ENCODE data around the gene MYL6. TPM values are rescaled to one million over a fixed set of nuclear protein-coding genes. Genes with fewer than 3 reads are reported as not detected.

The MYL6 gene
- total RNA-seq, 2 donors from 2014 or later, result 974 to 1,528 TPM

DNA sequence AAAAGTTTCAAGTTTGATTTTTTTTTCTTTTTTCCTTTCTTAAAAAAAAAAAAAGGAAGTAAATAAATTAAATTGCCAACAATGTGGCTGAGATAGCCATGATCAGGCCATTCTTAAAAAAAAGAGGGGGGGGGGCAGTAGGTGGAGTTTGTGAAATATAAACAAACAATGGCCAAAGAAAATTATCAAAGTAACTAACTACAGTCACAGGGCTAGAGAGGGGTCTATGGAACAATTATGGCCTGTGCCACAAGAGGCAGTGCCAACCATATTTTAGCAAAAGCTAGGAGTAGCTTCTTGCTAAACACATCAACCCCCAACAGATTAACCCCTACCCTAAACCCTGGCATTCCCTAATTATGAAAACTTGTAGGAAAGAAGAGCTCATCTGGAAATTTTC lies 47.3 kb downstream of the MYL6 start:
- no peaks in the 10 kb centered on the region for H3K27me3 Mint-ChIP-seq

GRCh38 chr12:56206452-56207166 lies 48.5 kb downstream of the MYL6 start:
- H3K27me3 Mint-ChIP-seq, result no peaks in the 10 kb centered on the region
- H3K4me1 Mint-ChIP-seq, result peaks cover 9% of the 10 kb centered on the region
- peak overlapping the region; percentile 31 for H3K27ac Mint-ChIP-seq

More for the DNA sequence above, 47.3 kb downstream of the MYL6 start:
- Mint-ChIP-seq H3K27ac (no peak overlapping the region), H3K4me1 (peaks cover 9% of the 10 kb centered on the region), H3K4me3 (no peak overlapping the region), H3K9me3 (no peaks in the 10 kb centered on the region), H3K36me3 (ENCODE audit: low read depth) (peaks cover 65% of the 10 kb centered on the region)
- no peak for ATAC-seq (replicated peaks)

DNA sequence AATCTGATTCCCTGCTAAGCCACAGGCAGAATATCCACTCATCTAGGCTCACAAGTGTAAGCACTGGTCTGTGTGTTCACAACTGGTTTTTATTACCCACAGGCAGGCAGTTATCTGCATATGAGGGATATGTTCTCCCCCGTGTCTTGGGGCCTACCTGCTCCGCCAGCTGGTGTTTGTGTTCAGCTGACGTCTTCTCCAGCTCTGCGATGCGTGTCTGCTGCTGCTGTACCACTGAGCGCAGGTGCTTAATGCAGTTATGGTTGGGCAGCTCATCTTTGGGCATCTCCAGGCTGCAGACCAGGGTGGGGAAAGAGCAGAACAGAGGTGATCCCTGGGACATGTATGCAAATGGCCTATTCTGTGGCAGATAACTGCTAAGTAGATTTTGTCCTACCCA lies 49.8 kb downstream of the MYL6 start:
- H3K27ac Mint-ChIP-seq, result no peak overlapping the region
- no peak for ATAC-seq (replicated peaks)
- H3K36me3 Mint-ChIP-seq (ENCODE audit: low read depth), result peaks cover 91% of the 10 kb centered on the region

More at GRCh38 chr12:56206452-56207166, 48.5 kb downstream of the MYL6 start:
- H3K9me3 Mint-ChIP-seq, result no peaks in the 10 kb centered on the region
- peaks cover 77% of the 10 kb centered on the region for H3K36me3 Mint-ChIP-seq (ENCODE audit: low read depth)
- no peak overlapping the region for H3K4me3 Mint-ChIP-seq
- peak; percentile 70 for ATAC-seq (replicated peaks)

More for the DNA sequence above, 49.8 kb downstream of the MYL6 start:
- Mint-ChIP-seq H3K9me3 (no peaks in the 10 kb centered on the region), H3K4me1 (peaks cover 9% of the 10 kb centered on the region), H3K27me3 (no peaks in the 10 kb centered on the region), H3K4me3 (no peak overlapping the region)

Other genes with a start within 250 kb of the MYL6 start
- gene PYM1, start 230.5 kb upstream of the MYL6 start, total RNA-seq, result 10 to 100 TPM; 23.4 to 35.6 TPM
- 100 to 1,000 TPM; 282 to 502 TPM for gene DGKA, start 227.2 kb upstream of the MYL6 start, total RNA-seq
- gene PMEL, start 192.3 kb upstream of the MYL6 start, total RNA-seq, result 1 to 10 TPM in 1 of 2 donors, under 1 TPM in 1; 0.30 to 2.5 TPM
- gene CDK2, start 191.5 kb upstream of the MYL6 start, total RNA-seq, result 100 to 1,000 TPM; 101 to 104 TPM
- 10 to 100 TPM; 34.2 to 50.8 TPM for gene RAB5B, start 184.3 kb upstream of the MYL6 start, total RNA-seq
- gene SUOX, start 161.1 kb upstream of the MYL6 start, total RNA-seq, result 1 to 10 TPM; 3.4 to 3.5 TPM
- 10 to 100 TPM; 19.1 to 20.3 TPM for gene IKZF4, start 137.3 kb upstream of the MYL6 start, total RNA-seq
- 10 to 100 TPM; 32.5 to 36.1 TPM for gene RPS26, start 116.4 kb upstream of the MYL6 start, total RNA-seq
- gene ERBB3, start 78.2 kb upstream of the MYL6 start, total RNA-seq, result under 1 TPM; 0.56 to 0.64 TPM
- gene PA2G4, start 53.8 kb upstream of the MYL6 start, total RNA-seq, result 100 to 1,000 TPM; 213 to 427 TPM
- 1,000 to 10,000 TPM; 4,564 to 4,582 TPM for gene RPL41, start 41.7 kb upstream of the MYL6 start, total RNA-seq
- 1 to 10 TPM; 7.8 to 8.0 TPM for gene ZC3H10, start 40.1 kb upstream of the MYL6 start, total RNA-seq
- gene ESYT1, start 30.1 kb upstream of the MYL6 start, total RNA-seq, result 100 to 1,000 TPM; 234 to 236 TPM
- 100 to 1,000 TPM in 1 of 2 donors, 10 to 100 TPM in 1; 96.9 to 114 TPM for gene MYL6B, start 5.8 kb upstream of the MYL6 start, total RNA-seq
- 100 to 1,000 TPM; 104 to 114 TPM for gene SMARCC2, start 31.1 kb downstream of the MYL6 start, total RNA-seq
- gene RNF41, start 63.6 kb downstream of the MYL6 start, total RNA-seq, result 10 to 100 TPM; 31.4 to 33.0 TPM
- gene NABP2, start 66.0 kb downstream of the MYL6 start, total RNA-seq, result 10 to 100 TPM; 61.0 to 96.6 TPM
- under 1 TPM in 1 of 2 donors, not detected in 1; 0.41 TPM for gene SLC39A5, start 71.7 kb downstream of the MYL6 start, total RNA-seq
- 10 to 100 TPM; 31.1 to 43.0 TPM for gene ANKRD52, start 100.0 kb downstream of the MYL6 start, total RNA-seq
- gene COQ10A, start 108.6 kb downstream of the MYL6 start, total RNA-seq, result 1 to 10 TPM; 5.3 to 9.7 TPM
- gene CS, start 142.0 kb downstream of the MYL6 start, total RNA-seq, result 100 to 1,000 TPM; 230 to 363 TPM
- gene CNPY2, start 157.6 kb downstream of the MYL6 start, total RNA-seq, result 100 to 1,000 TPM in 1 of 2 donors, 10 to 100 TPM in 1; 86.5 to 165 TPM
- 10 to 100 TPM; 24.4 to 74.5 TPM for gene PAN2, start 175.6 kb downstream of the MYL6 start, total RNA-seq
- 10 to 100 TPM in 1 of 2 donors, 1 to 10 TPM in 1; 9.8 to 67.1 TPM for gene IL23A, start 180.5 kb downstream of the MYL6 start, total RNA-seq
- 100 to 1,000 TPM in 1 of 2 donors, 10 to 100 TPM in 1; 85.0 to 144 TPM for gene STAT2, start 201.7 kb downstream of the MYL6 start, total RNA-seq
- not detected for gene APOF, start 204.5 kb downstream of the MYL6 start, total RNA-seq

Data from activated T-helper 17 cell treated with anti-CD3 and anti-CD28 coated beads, Interleukin-2, amount 50 U/mL, for 72 hours (primary cell).